K562 (cell line): ENCODE results near the gene CCDC85C. TPM values are rescaled to one million over a fixed set of nuclear protein-coding genes. Genes with fewer than 3 reads are reported as not detected.

Experiments used
- ATAC-seq: fragments of 200-7000 bp; cut with Tn5 transposase; 3 replicates; pipeline ENCODE4 v1.9.1; 2020; ENCODE audit warnings: moderate library complexity
- BruUV-seq: library from RNA; stranded (reverse); fragments of 400-500 nt; replicated peaks from 2 replicates; lab custom pipeline; 2021; lab: Mats Ljungman, UMichigan
- CTCF ChIA-PET: fragments of 300-600 bp; formaldehyde crosslinking; extraction: SDS; loops from one replicate; lab custom pipeline; 2021; ENCODE audit warnings: low intra/inter-chr PET ratio; lab: Yijun Ruan, JAX
- POLR2A ChIA-PET: fragments of 300-600, 350-650 bp; sonication (Branson Sonifier 250); formaldehyde crosslinking; extraction: SDS; loops from one replicate; lab custom pipeline; 2021; ENCODE audit warnings: antibody characterized with exemption, inconsistent platforms; lab: Yijun Ruan, JAX
- DNase-seq, 4 experiments: peaks; one replicate each; pipeline versions ENCODE4 v3.0.0 to v3.0.0-alpha.2; 2011 to 2018; ENCODE audit warnings: low spot score in 3 of 4, mixed read lengths in 3 of 4; ENCODE audit errors: extremely low read depth in 1 of 4
- FAIRE-seq: peaks from 2 replicates; lab custom pipeline; 2011; peaks lifted over from hg19 to GRCh38; lab: Jason Lieb, UNC
- H2AFZ ChIP-seq: 2 replicates; pipeline ENCODE4 v1.6.0; 2011; ENCODE audit warnings: low read depth, low read length, control low read depth, inconsistent platforms
- H3K27ac ChIP-seq: fragments of 200-600 bp; 3 replicates; pipeline ENCODE4 v1.8.0; 2011; ENCODE audit warnings: low read depth, mild to moderate bottlenecking, control low read depth, inconsistent platforms, low read length, moderate library complexity, mixed read lengths; ENCODE audit errors: extremely low read depth
- H3K27me3 ChIP-seq, 2 experiments: fragments of 300-600 bp in 1 of 2; 2 replicates in 1 of 2; 3 replicates in 1 of 2; pipeline versions ENCODE4 v1.6.0 to v1.8.0; 2011; ENCODE audit warnings: inconsistent platforms in 2 of 2, low read length in 2 of 2, mild to moderate bottlenecking in 1 of 2, mixed read lengths in 1 of 2, moderate library complexity in 1 of 2; ENCODE audit not compliant: control insufficient read depth in 2 of 2, insufficient read depth in 2 of 2
- H3K36me3 ChIP-seq: fragments of 300-600 bp; 3 replicates; pipeline ENCODE4 v1.8.0; 2011; ENCODE audit warnings: mild to moderate bottlenecking, low read length, inconsistent platforms; ENCODE audit not compliant: control insufficient read depth, insufficient read depth
- H3K4me1 ChIP-seq, 2 experiments: fragments of 200-600 bp in 1 of 2; replicated peaks in 1 of 2; 2 replicates in 1 of 2; 3 replicates in 1 of 2; pipeline versions ENCODE4 v1.5.1 to v1.8.0; 2011; ENCODE audit warnings: inconsistent platforms in 2 of 2, low read length in 2 of 2, mild to moderate bottlenecking in 1 of 2, mixed read lengths in 1 of 2, moderate library complexity in 1 of 2; ENCODE audit not compliant: control insufficient read depth in 2 of 2, insufficient read depth in 2 of 2
- H3K4me2 ChIP-seq: 2 replicates; pipeline ENCODE4 v1.6.1; 2011; ENCODE audit warnings: low read length, control low read depth, inconsistent platforms, mixed read lengths; ENCODE audit not compliant: insufficient read depth
- H3K4me3 ChIP-seq: fragments of 200-600 bp; sonication (generic), shearing (Covaris generic); 2 replicates; pipeline ENCODE4 v1.5.1; 2016; ENCODE audit warnings: control low read depth, inconsistent platforms
- H3K79me2 ChIP-seq: fragments of 200-600 bp; 3 replicates; pipeline ENCODE4 v1.8.0; 2011; ENCODE audit warnings: low read length, inconsistent platforms; ENCODE audit not compliant: control insufficient read depth, insufficient read depth
- H3K9ac ChIP-seq, 2 experiments: 2 replicates each; pipeline versions ENCODE4 v1.6.0 to v1.6.1; 2011; ENCODE audit warnings: low read depth in 2 of 2, low read length in 2 of 2, control low read depth in 1 of 2, inconsistent platforms in 1 of 2, mild to moderate bottlenecking in 1 of 2, mixed read lengths in 1 of 2; ENCODE audit not compliant: insufficient read depth in 1 of 2
- H3K9me1 ChIP-seq: one replicate; pipeline ENCODE4 v1.6.0; 2011; ENCODE audit warnings: inconsistent platforms, mild to moderate bottlenecking, low read length, moderate library complexity; ENCODE audit not compliant: control insufficient read depth, insufficient read depth
- H3K9me3 ChIP-seq: replicated peaks from 2 replicates; pipeline ENCODE4 v1.5.1; 2011; ENCODE audit warnings: low read depth, low read length, inconsistent platforms; ENCODE audit not compliant: control insufficient read depth, insufficient read depth
- H4K20me1 ChIP-seq: replicated peaks from 2 replicates; pipeline ENCODE4 v1.6.1; 2011; ENCODE audit warnings: low read length, inconsistent platforms, mixed read lengths; ENCODE audit not compliant: control insufficient read depth, insufficient read depth
- DIDO1 ChIP-seq: fragments of 450-650 bp; IDR thresholded peaks from 2 replicates; pipeline ENCODE4 v1.6.1; 2016; ENCODE audit warnings: low read depth, missing biosample characterization, missing genetic modification characterization
- DMBX1 ChIP-seq: fragments of 250-450 bp; sonication (Bioruptor Pico); IDR thresholded peaks from 2 replicates; pipeline ENCODE4 v1.8.0; 2022; ENCODE audit warnings: inconsistent platforms, mild to moderate bottlenecking, moderate library complexity, borderline replicate concordance
- FOXA1 ChIP-seq: fragments of 450-650 bp; IDR thresholded peaks from 2 replicates; pipeline ENCODE4 v1.6.1; 2016; ENCODE audit warnings: mild to moderate bottlenecking, borderline replicate concordance
- FOXA3 ChIP-seq, 2 experiments: fragments of 450-650 bp in 1 of 2; sonication (generic) in 1 of 2; formaldehyde crosslinking; IDR thresholded peaks in 1 of 2; conservative IDR thresholded peaks in 1 of 2; 2 replicates each; pipeline versions ENCODE4 v1.4.0 to v1.8.0; 2020 to 2022; ENCODE audit warnings: mild to moderate bottlenecking in 2 of 2, missing genetic modification reagents in 1 of 2
- HNRNPL ChIP-seq: fragments of 200-400 bp; formaldehyde crosslinking; IDR thresholded peaks from 2 replicates; pipeline ENCODE4 v1.6.1; 2017; ENCODE audit warnings: low read depth, mild to moderate bottlenecking, low read length
- PHTF2 ChIP-seq: fragments of 250-450 bp; sonication (Bioruptor Pico); IDR thresholded peaks from 2 replicates; pipeline ENCODE4 v1.5.0; 2021; ENCODE audit warnings: mild to moderate bottlenecking
- ZFP36 ChIP-seq: fragments of 150-350 bp; IDR thresholded peaks from 2 replicates; pipeline ENCODE4 v1.6.1; 2018; ENCODE audit warnings: low read length, low read depth; ENCODE audit not compliant: partially characterized antibody
- ZNF140 ChIP-seq: fragments of 250-450 bp; sonication (Bioruptor Pico); IDR thresholded peaks from 2 replicates; pipeline ENCODE4 v1.8.0; 2021; ENCODE audit warnings: moderate library complexity, mild to moderate bottlenecking, inconsistent platforms
- WGBS: fragments of 100-300 bp; shearing (Covaris generic); methylation state at CpG from one replicate; pipeline ENCODE4 v1.1.6; 2016; ENCODE audit warnings: low coverage, mixed read lengths; ENCODE audit not compliant: insufficient coverage; ENCODE audit errors: missing lambda C conversion rate; 5-methylcytosine and 5-hydroxymethylcytosine counted together
- in situ Hi-C: fragments of 300-500 bp; cut with MboI; formaldehyde crosslinking; loops from 4 replicates; pipeline ENCODE4 v1.15.0; 2018; ENCODE audit warnings: inconsistent platforms, mixed read lengths
- intact Hi-C: fragments of 100-400 bp; cut with micrococcal nuclease; formaldehyde crosslinking; loops from 2 replicates; pipeline ENCODE4 v1.14.2; 2022
- polyA plus RNA-seq, 8 experiments: library from polyadenylated mRNA; depleted of rRNA in 4 of 8; stranded (reverse) in 5 of 8; unstranded in 3 of 8; fragments of >200 nt; fragmentation: Nextera tagmentation in 2 of 8; fragmentation: Illumina TruSeq in 1 of 8; extraction: Ambion mirVana in 2 of 8; extraction: Trizol in 1 of 8; gene quantifications; 2 replicates each; pipeline versions ENCODE4 v1.2.1 to v1.2.3, GENCODE V29; 2011 to 2014; ENCODE audit warnings: inconsistent platforms in 1 of 8, missing spikeins in 1 of 8
- total RNA-seq, 7 experiments: library from RNA; depleted of rRNA in 6 of 7; stranded (reverse); fragments of >200 nt in 6 of 7; fragmentation: Illumina TruSeq in 2 of 7; extraction: Trizol in 2 of 7; gene quantifications; 2 replicates each; pipeline versions ENCODE4 v1.2.1 to v1.2.3, GENCODE V29; 2011 to 2021; ENCODE audit warnings: low replicate concordance in 1 of 7
- TF ChIP-seq, protein P1 (sequence below): fragments of 450-650 bp; IDR thresholded peaks from 2 replicates; pipeline ENCODE4 v1.6.1; 2018; ENCODE audit not compliant: partially characterized antibody
- TF ChIP-seq, protein P2 (sequence below), 2 experiments: fragments of 450-650 bp in 1 of 2; IDR thresholded peaks; 2 replicates each; pipeline ENCODE4 v1.6.1; 2011 to 2017; ENCODE audit warnings: low read depth in 2 of 2, antibody characterized with exemption in 1 of 2, borderline replicate concordance in 1 of 2, low read length in 1 of 2, mild to moderate bottlenecking in 1 of 2, mixed read lengths in 1 of 2; ENCODE audit not compliant: control insufficient read depth in 1 of 2
- TF ChIP-seq, protein P3 (sequence below): fragments of 250-450 bp; sonication (Bioruptor Pico); IDR thresholded peaks from 2 replicates; pipeline ENCODE4 v1.8.0; 2021; ENCODE audit warnings: mild to moderate bottlenecking, moderate library complexity

Gene CCDC85C
- total and polyA plus RNA-seq, 9 of the 15 experiments (the other 6 are each of a cell fraction or from before 2014, with no cell fraction given), result 0.18 to 22.0 (median 6.3) TPM

DNA sequence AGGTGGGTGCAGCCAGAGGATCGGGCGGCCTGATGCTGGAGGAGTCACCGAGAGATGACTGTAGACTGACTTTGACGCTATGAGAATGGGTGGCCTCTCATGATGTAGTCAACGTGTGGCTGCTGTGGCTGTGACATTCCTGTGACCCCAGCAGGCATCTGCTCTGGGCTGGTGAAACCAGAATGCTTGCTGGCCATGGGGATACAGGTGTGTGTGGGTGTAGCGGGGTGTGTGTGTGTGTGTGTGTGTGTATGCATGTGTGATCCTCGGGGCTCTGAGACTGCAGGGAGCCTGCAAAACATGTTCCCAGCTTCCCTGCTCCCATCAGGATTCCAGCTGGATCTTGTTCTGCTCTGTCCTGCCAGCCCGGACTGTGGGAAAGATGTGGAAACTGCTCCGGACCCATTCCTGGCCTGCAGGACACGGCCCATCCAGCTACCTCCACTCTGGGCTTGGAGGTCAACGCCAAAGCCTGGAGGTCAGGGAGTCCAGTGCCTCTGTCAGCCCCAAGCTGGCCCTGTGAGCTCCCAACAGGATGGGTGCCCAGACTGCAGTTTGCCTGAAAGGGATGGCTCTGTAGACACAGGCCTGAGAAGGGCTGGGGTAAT is 22.1 kb upstream of the CCDC85C start (continued):
- TF ChIP-seq, protein P1, sequence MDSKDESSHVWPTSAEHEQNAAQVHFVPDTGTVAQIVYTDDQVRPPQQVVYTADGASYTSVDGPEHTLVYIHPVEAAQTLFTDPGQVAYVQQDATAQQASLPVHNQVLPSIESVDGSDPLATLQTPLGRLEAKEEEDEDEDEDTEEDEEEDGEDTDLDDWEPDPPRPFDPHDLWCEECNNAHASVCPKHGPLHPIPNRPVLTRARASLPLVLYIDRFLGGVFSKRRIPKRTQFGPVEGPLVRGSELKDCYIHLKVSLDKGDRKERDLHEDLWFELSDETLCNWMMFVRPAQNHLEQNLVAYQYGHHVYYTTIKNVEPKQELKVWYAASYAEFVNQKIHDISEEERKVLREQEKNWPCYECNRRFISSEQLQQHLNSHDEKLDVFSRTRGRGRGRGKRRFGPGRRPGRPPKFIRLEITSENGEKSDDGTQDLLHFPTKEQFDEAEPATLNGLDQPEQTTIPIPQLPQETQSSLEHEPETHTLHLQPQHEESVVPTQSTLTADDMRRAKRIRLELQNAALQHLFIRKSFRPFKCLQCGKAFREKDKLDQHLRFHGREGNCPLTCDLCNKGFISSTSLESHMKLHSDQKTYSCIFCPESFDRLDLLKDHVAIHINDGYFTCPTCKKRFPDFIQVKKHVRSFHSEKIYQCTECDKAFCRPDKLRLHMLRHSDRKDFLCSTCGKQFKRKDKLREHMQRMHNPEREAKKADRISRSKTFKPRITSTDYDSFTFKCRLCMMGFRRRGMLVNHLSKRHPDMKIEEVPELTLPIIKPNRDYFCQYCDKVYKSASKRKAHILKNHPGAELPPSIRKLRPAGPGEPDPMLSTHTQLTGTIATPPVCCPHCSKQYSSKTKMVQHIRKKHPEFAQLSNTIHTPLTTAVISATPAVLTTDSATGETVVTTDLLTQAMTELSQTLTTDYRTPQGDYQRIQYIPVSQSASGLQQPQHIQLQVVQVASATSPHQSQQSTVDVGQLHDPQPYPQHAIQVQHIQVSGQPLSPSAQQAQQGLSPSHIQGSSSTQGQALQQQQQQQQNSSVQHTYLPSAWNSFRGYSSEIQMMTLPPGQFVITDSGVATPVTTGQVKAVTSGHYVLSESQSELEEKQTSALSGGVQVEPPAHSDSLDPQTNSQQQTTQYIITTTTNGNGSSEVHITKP, result no peak

DNA sequence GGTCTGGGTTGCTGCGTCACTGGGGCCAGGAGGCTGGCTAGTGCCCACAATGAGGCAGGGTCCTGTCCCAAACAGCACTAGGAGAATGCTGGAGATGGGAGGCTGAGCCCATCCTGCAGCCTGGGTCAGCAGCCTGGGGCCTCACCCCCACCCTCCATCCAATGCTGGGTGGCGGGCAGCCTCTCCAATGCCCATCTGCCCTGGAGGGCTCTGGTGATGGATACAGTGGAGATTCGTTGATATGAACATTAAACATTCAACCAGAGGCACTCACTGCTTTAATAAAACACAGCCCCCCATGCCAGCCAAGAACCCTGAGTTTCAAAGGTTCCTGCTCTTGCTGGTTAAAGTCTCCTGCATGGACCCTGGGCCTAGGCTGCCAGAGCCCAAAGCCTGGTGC is 21.5 kb upstream of the CCDC85C start:
- Histone ChIP-seq H3K4me1 (peaks cover 0 to 8% of the 10 kb centered on the region in 2 experiments; a peak in 2 of 5 replicates), H3K27ac (no peak overlapping the region), H3K36me3 (no peaks in the 10 kb centered on the region), H2AFZ (no peak overlapping the region), H3K9me3 (no peaks in the 10 kb centered on the region), H3K9me1 (no peaks in the 10 kb centered on the region), H3K4me2 (no peak overlapping the region), H3K79me2 (no peaks in the 10 kb centered on the region), H3K4me3 (no peak overlapping the region), H3K9ac (no peak overlapping the region), H3K27me3 (peaks cover 0 to 41% of the 10 kb centered on the region in 2 experiments; a peak in 2 of 5 replicates), H4K20me1 (peaks cover 7% of the 10 kb centered on the region; the same call in 1 of the 2 replicates)
- no TSS peak for BruUV-seq
- FAIRE-seq, result no peak
- ChIA-PET POLR2A (no interaction called here), CTCF (interaction anchor here (1.4 kb wide), 1 partner anchor 106 kb away, joined by 3 read pairs; no protein-coding TSS in a partner anchor)
- in situ Hi-C loops, result no loop called here
- no peak for DNase-seq
- WGBS, result 11% methylated on average over 1 of the region's 3 CpGs
- intact Hi-C loops, result loop anchor here (10.0 kb wide), 1 partner anchor 241 kb away; no protein-coding TSS in a partner anchor
- no peak for ATAC-seq
- TF ChIP-seq DIDO1 (no peak), PHTF2 (CRISPR knock-in tag) (no peak), FOXA3 (CRISPR knock-in tag; conservative IDR thresholded peaks at IDR 0.05 in 1 of 2, IDR thresholded peaks at IDR 0.05 in 1 of 2) (no peak), DMBX1 (CRISPR knock-in tag) (no peak), ZNF140 (CRISPR knock-in tag) (no peak), ZFP36 (no peak), FOXA1 (no peak), HNRNPL (no peak)
- TF ChIP-seq, protein P2, sequence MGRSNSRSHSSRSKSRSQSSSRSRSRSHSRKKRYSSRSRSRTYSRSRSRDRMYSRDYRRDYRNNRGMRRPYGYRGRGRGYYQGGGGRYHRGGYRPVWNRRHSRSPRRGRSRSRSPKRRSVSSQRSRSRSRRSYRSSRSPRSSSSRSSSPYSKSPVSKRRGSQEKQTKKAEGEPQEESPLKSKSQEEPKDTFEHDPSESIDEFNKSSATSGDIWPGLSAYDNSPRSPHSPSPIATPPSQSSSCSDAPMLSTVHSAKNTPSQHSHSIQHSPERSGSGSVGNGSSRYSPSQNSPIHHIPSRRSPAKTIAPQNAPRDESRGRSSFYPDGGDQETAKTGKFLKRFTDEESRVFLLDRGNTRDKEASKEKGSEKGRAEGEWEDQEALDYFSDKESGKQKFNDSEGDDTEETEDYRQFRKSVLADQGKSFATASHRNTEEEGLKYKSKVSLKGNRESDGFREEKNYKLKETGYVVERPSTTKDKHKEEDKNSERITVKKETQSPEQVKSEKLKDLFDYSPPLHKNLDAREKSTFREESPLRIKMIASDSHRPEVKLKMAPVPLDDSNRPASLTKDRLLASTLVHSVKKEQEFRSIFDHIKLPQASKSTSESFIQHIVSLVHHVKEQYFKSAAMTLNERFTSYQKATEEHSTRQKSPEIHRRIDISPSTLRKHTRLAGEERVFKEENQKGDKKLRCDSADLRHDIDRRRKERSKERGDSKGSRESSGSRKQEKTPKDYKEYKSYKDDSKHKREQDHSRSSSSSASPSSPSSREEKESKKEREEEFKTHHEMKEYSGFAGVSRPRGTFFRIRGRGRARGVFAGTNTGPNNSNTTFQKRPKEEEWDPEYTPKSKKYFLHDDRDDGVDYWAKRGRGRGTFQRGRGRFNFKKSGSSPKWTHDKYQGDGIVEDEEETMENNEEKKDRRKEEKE (IDR thresholded peaks at IDR 0.05; ENCODE audit: borderline replicate concordance in 1 of 2, control insufficient read depth in 1 of 2, low read depth in 2 of 2, low read length in 1 of 2), result no peak
- TF ChIP-seq, protein P3, sequence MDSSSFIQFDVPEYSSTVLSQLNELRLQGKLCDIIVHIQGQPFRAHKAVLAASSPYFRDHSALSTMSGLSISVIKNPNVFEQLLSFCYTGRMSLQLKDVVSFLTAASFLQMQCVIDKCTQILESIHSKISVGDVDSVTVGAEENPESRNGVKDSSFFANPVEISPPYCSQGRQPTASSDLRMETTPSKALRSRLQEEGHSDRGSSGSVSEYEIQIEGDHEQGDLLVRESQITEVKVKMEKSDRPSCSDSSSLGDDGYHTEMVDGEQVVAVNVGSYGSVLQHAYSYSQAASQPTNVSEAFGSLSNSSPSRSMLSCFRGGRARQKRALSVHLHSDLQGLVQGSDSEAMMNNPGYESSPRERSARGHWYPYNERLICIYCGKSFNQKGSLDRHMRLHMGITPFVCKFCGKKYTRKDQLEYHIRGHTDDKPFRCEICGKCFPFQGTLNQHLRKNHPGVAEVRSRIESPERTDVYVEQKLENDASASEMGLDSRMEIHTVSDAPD, result no peak
